ENCODE results near the gene GPC5.
A peak's percentile ranks its signal among the peaks of the same experiment; 100 is the strongest.
"Not testable (repeated sequence)": the region's sequence is repeated elsewhere in the genome, so short reads cannot be mapped to it uniquely, and the experiment has no call there.

The GPC5 gene

DNA sequence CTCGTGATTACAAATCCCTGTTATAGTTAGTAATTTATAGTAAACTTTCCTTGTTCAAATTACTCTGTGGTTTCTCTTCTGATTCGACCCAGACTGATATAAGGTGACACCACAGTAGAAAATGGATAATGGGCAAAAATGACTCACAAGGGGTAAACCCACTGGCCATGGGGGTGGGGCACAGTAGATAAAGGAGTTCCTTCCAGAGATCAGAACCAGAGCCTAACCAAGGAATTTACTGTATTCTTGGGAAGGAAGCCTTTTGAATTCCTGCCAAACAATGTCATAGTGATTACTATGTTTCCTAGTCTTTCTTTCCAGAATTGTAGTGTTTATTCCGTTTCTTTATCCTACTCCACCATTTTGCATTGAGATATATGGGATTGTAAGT is 29.0 kb upstream of the GPC5 start:
- DNase-seq (ENCODE audit: low spot score) = no peak

DNA sequence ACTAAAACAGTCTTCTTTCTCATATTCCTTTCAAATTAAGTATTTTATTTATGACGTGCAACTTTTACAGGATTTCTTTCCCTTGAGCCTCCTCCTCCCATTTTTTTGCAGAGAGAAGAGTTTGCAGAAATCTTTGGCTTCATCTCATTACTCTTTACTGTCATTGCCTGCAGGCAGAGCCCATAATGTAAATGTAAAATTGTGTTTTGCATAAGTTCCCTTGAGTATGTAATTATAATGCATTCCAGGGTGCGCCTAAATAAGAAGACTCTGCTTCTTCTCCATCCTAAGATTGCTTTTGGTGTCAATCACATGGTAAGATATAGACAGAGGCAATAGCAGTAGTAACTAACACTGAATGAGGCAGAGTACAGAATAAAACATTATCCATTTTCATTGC is 27.9 kb upstream of the GPC5 start:
- DNase-seq (ENCODE audit: low spot score) = no peak

DNA sequence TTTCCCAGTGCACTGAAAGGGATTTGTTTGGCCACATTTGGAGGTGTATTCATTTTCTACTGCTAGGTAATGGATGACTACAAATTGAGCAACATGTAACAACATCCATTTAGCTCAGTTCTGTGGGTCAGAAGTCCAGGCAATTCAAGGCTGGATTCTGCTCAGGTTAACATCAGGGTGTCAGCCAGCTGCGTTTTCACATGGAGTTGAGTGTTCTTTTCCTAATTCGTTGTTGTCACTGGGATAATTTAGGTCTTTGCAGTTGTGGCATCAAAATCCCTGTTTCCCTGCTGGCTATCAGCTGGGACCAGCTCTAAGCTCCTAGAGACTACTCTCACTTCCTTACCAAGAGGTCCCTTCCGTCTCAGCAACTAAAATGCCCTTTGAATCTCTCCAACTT is 25.5 kb upstream of the GPC5 start:
- no peak for DNase-seq (ENCODE audit: low spot score)

- peak; percentile 73 for DNase-seq (ENCODE audit: low spot score)
Observed at GRCh38 chr13:91375116-91375729, 23.2 kb upstream of the GPC5 start.

- DNase-seq (ENCODE audit: low spot score) = no peak
Observed at GRCh38 chr13:91381371-91381770, 17.1 kb upstream of the GPC5 start.

- DNase-seq (ENCODE audit: low spot score) = no peak
Observed at GRCh38 chr13:91383836-91384235, 14.6 kb upstream of the GPC5 start.

DNA sequence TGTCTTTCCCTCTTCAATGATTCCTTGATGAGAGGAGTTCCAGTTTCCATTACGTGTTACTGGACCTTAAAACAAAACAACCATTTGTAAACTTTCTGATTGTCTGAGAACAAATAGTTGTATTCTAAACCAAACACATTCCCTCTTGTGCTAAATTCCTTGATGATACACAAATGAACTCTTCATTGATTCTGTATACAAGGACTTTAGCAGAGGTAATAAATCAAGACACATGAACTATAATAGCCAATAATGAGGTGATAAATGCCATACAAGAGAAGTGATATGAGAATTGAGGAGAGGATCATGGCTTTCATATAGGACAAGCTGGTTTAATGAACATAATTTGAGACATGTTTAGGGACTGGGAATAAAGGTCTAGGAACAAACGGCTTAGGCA is 13.5 kb upstream of the GPC5 start:
- DNase-seq (ENCODE audit: low spot score) = no peak

- DNase-seq (ENCODE audit: low spot score) = no peak
Observed at GRCh38 chr13:91389186-91389585, 9.2 kb upstream of the GPC5 start.

DNA sequence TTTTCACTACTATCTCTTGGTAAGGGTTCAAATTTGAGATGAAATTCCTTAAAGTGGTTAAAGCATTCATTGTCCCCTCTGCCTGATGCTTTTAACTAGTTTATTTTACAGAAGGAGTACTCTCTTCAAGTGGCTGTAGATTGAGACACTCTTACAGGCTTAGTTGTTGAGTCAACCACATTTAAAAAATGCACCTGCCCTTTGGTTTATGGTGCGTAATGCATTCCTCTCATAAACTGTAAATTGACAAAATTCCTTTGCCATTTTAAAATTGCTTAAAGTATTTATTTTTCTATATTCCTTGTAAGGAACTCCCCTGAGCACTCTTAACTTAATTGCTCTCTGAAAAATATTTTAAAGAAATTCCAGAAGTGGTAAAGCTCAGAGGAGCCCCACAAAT is 826 bp upstream of the GPC5 start:
- DNase-seq (ENCODE audit: low spot score) = no peak

DNA sequence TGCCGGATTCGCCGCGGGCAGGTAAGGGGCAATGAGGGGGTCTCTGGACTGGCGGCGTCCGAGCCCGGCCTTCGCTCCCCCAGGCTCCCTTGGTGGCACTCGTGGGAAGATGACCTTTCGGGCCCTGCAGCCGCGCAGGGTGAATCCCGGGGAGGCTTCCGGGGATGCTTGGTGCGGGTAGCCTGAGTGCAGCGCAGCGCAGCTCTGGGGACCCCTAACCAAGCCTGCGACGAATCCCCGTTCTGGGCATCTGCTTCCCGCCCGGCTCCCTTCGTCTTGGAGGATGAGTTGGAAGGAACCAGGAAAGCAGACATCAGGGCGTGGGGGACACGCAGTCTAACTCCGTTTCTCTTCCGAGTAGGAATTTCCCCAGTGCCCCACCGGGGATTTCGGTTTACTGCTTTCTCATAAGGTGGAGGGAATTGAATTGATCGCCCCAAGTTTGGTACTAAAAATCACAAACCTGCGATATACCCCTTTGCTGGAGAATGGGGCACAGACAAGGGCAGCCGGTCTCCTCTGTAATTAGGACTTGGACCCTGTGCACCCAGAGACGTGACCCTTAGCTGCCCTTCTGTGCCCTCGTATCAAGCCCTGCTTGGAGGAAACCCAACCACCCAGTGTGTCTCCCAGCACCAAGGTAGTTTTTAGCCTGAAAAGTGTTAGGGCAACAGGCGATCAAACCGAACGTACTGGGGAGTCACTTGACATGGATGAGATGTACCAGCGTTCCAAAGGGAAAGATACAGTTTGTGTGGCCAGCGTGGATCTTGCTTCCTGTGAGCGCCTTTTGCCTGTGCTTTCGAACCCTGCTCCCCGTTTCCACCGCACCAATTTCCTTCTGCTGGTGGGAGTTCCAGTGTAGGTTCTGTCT is 1.0 kb downstream of the GPC5 start:
- DNase-seq (ENCODE audit: low spot score) = no peak

DNA sequence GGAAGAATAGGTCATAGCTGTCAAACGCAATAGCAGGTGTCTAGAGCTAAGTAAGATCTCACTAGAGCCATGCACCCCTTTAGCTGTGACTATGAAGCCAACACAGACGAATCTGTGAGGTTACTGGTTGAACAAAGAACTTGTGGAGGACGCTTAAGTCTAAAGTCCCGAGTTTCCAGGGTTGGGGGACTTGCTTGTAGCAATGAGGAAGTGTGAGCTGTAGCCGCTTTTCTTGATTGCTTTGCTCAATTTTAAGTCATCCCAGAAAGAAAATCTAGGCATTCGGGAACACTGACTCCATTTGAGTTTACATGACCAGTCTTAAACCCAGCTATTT is 1.6 kb downstream of the GPC5 start:
- DNase-seq (ENCODE audit: low spot score) = no peak

GRCh38 chr13:91400671-91401070 is 2.2 kb downstream of the GPC5 start:
- no peak for DNase-seq (ENCODE audit: low spot score)

DNA sequence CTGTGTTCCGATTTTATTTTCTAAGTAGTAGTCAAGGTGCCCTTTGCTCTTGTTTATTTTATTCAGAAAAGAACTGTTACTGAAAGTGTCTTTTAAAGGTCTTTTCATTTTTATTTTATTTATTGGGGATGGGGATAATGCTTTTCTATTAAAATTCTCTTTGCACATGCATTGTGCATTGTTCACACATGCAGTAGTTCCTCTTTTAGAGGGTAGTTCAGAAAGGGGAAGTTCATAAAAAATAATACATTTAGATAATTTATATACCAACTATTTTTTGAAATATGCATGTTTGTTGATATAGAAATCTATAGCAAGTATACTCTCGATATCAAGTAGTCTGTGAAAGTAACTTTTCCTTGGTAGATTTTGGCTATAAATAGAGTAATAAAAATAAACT is 3.5 kb downstream of the GPC5 start:
- no peak for DNase-seq (ENCODE audit: low spot score)

- DNase-seq (ENCODE audit: low spot score) = no peak
Observed at GRCh38 chr13:91405240-91405639, 6.8 kb downstream of the GPC5 start.

DNA sequence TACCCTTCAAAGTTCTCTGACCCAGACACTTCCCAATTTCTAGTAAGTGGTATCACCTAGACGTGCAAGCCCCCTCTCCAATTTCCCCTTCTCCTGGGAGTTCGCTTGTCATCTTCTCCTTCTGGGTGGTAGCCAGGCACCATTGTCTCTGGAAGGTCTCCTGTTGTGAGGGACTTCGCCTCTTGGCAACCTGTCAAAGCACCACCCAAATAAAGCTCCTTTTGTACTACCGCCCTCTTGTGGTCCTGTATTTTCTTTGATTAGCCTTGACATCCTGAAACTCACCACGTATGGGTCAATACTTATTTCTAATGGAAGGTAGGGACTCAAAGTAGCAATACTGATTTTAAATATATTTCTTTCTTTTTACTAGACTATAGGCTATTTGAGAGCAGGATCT is 8.2 kb downstream of the GPC5 start:
- peak; percentile 45 for DNase-seq (ENCODE audit: low spot score)

DNA sequence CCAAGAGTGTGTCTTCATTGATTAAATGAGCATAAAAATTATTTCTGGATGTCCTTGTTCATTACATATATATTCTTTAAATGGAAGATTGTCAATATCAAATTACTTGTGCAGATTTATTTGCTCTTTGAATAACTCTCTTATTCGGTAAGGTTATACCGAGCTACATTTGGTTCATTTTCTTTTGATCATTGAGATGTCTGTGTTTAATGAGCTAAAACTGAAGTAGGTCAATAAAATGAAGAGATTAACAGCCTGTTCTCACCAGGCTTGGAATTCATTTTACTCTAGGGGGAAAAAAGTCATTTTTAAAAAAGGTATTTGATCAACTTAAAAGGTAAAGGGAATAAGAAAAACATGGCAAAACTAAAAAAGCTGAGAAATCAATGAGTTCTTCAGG is 10.6 kb downstream of the GPC5 start:
- no peak for DNase-seq (ENCODE audit: low spot score)

- DNase-seq (ENCODE audit: low spot score) = not testable (repeated sequence)
Observed at GRCh38 chr13:91416579-91416978, 18.2 kb downstream of the GPC5 start.

GRCh38 chr13:91417660-91418325 is 19.4 kb downstream of the GPC5 start:
- no peak for DNase-seq (ENCODE audit: low spot score)

GRCh38 chr13:91426913-91427312 is 28.5 kb downstream of the GPC5 start:
- no peak for DNase-seq (ENCODE audit: low spot score)

GRCh38 chr13:91438674-91439073 is 40.3 kb downstream of the GPC5 start:
- not testable (repeated sequence) for DNase-seq (ENCODE audit: low spot score)

GRCh38 chr13:91450913-91451312 is 52.5 kb downstream of the GPC5 start:
- DNase-seq (ENCODE audit: low spot score) = no peak

GRCh38 chr13:91454666-91455065 is 56.2 kb downstream of the GPC5 start:
- DNase-seq (ENCODE audit: low spot score) = no peak

DNA sequence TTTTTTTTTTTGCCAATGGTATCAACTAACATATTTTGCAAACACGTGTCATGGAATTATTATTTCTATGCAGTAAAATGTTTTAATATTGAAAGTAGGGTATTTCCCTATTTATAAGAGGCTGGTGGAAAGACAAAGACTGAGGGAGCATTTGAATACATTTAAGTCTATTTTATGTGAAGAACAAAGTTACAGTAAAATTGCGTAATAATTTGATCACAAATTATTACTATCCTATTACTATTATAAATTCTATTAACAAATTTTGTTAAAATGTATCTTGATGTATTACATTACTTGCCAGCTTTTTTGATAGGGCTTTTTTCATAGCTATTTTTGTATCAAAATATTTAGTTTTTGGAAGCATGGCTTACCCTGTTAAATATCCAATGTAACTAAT is 58.4 kb downstream of the GPC5 start:
- DNase-seq (ENCODE audit: low spot score) = no peak

Data from germinal center (tissue), 1 donor.